Lower leg skin (tissue), 4 donors: ENCODE results near the gene ASIC2. TPM values are rescaled to one million over a fixed set of nuclear protein-coding genes. Genes with fewer than 3 reads are reported as not detected.

ENCODE experiments used
- DNase-seq, 2 donors: peaks; one replicate each; pipeline ENCODE4 v3.0.0-alpha.2; 2019; ENCODE audit warnings: low spot score in 2 of 2
- H3K4me3 ChIP-seq: fragments of 200-600 bp; sonication (generic); 2 replicates; pipeline ENCODE4 v1.5.1; 2017; ENCODE audit warnings: mild to moderate bottlenecking, low read depth; ENCODE audit not compliant: poor library complexity, severe bottlenecking
- POLR2A ChIP-seq, 2 donors: fragments of 450-650 bp; IDR thresholded peaks; one replicate each; pipeline ENCODE4 v1.6.1; 2016 to 2017; ENCODE audit warnings: antibody characterized with exemption in 2 of 2, mild to moderate bottlenecking in 1 of 2, moderate library complexity in 1 of 2
- WGBS, 2 donors: methylation state at CpG; one replicate each; pipeline ENCODE4 v1.1.5; 2018; 5-methylcytosine and 5-hydroxymethylcytosine counted together
- intact Hi-C: fragments of 100-400 bp; cut with DNase I; formaldehyde crosslinking; loops from one replicate; pipeline ENCODE4 v1.15.0; 2023; ENCODE audit warnings: low total_unique reads
- total RNA-seq, 4 donors: library from RNA; depleted of rRNA; stranded (reverse); fragments of >200 nt; gene quantifications; one replicate each; pipeline ENCODE4 v1.1.0, GENCODE V29; 2016
- TF ChIP-seq, protein P1 (sequence below), 3 donors: fragments of 450-650 bp; IDR thresholded peaks; one replicate each; pipeline ENCODE4 v1.5.1; 2016; ENCODE audit warnings: antibody characterized with exemption in 3 of 3, mild to moderate bottlenecking in 3 of 3, moderate library complexity in 2 of 3

The ASIC2 gene
- total RNA-seq, 4 donors from 2014 or later, result 0.21 TPM; not detected in 3

DNA sequence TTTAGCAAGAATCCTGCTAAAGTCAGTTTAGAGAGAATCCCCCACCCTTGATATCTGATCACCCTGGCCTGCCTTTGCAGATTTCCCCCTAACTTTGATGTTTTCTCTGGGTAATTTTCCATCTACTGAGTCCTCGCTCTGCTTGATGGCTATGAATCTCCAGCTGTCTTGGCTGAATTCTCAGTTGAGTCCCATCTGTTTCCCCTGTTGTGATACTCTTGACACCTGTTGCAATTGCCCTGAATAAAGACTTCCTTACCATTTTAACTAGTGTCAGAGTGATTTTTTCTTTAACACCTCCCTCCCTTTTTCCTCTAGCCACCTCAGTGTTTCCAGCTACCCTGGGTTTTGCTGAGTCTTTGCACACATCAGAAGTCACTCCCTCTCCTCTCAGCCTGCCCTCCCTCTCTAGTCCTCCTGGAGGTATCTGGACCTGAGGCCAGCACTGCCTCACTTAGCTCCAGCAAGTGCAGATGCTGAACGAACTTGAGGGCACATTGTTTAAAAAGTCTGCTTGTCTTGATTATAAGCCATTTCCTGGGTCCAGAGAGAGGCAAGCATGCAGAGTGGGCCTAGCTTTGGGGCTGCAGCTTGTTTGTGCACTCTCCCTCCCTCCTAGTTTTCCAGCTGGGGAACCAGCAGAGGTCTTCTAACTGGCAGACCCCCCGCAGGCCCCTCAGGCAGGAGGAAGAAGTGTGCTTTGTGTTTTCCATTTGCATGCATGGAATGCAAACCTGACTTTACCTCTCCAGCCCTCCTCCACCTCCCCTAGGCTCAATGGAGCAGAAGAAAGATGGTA lies 268.2 kb downstream of the ASIC2 start:
- no peak overlapping the region for H3K4me3 ChIP-seq
- DNase-seq, result no peak
- intact Hi-C loops, result no loop called here
- TF ChIP-seq, protein P1, sequence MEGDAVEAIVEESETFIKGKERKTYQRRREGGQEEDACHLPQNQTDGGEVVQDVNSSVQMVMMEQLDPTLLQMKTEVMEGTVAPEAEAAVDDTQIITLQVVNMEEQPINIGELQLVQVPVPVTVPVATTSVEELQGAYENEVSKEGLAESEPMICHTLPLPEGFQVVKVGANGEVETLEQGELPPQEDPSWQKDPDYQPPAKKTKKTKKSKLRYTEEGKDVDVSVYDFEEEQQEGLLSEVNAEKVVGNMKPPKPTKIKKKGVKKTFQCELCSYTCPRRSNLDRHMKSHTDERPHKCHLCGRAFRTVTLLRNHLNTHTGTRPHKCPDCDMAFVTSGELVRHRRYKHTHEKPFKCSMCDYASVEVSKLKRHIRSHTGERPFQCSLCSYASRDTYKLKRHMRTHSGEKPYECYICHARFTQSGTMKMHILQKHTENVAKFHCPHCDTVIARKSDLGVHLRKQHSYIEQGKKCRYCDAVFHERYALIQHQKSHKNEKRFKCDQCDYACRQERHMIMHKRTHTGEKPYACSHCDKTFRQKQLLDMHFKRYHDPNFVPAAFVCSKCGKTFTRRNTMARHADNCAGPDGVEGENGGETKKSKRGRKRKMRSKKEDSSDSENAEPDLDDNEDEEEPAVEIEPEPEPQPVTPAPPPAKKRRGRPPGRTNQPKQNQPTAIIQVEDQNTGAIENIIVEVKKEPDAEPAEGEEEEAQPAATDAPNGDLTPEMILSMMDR (IDR thresholded peaks at IDR 0.05), result no peak
- TF ChIP-seq POLR2A (IDR thresholded peaks at IDR 0.05), result no peak
- 79 to 80% methylated on average over 3 of the region's 3 CpGs for WGBS, 2 donors

- WGBS, 2 donors, result 89 to 95% methylated on average over 3 of the region's 3 CpGs
- no peak overlapping the region for H3K4me3 ChIP-seq
- DNase-seq, result no peak
- no peak for TF ChIP-seq POLR2A (IDR thresholded peaks at IDR 0.05)
- TF ChIP-seq, protein P1 (IDR thresholded peaks at IDR 0.05), result no peak
- intact Hi-C loops, result no loop called here
Measured at GRCh38 chr17:33023790-33024189, 269.3 kb downstream of the ASIC2 start.

DNA sequence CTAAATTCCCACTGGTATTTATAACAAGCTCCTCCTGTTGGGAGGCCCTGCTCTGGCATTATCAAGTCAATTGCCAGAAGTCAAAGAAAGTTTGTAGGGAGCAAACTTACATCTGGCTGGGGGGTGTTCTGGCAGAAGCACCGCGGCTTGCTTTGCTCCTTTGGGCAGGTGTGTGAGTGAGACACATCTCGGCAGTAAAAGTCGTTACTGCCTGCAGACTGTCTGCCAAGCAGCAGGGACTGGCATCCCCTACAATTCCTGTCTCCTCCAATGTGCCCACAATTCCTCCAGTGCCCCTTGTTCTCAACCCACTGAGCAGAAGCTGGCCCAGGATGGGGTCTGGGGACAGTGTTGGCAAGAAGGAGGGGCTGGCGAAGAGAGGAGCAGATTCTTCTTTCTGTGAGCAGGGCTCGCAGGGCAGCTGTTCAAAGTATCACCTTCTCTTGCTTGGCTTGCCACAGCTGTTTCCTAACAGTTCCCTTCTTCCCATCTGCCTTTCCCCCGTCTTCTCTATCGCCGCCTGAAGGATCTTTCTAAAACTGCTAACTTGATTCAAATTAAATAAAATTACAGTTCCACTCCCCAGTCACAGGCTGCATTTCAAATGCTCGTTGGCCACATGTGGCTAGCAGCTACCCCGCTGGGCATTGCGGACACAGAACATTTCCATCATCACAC lies 271.2 kb downstream of the ASIC2 start:
- H3K4me3 ChIP-seq, result no peak overlapping the region
- DNase-seq, result no peak
- intact Hi-C loops, result no loop called here
- TF ChIP-seq, protein P1 (IDR thresholded peaks at IDR 0.05), result no peak
- TF ChIP-seq POLR2A (IDR thresholded peaks at IDR 0.05), result no peak
- 58 to 67% methylated on average over 12 of the region's 12 CpGs for WGBS, 2 donors

- H3K4me3 ChIP-seq, result no peak overlapping the region
- DNase-seq, result no peak
- TF ChIP-seq POLR2A (IDR thresholded peaks at IDR 0.05), result no peak
- TF ChIP-seq, protein P1 (IDR thresholded peaks at IDR 0.05), result no peak
- intact Hi-C loops, result no loop called here
- WGBS, 2 donors, result 90% methylated on average over 17 of the region's 17 CpGs
Measured at GRCh38 chr17:33019161-33019890, 273.8 kb downstream of the ASIC2 start.

DNA sequence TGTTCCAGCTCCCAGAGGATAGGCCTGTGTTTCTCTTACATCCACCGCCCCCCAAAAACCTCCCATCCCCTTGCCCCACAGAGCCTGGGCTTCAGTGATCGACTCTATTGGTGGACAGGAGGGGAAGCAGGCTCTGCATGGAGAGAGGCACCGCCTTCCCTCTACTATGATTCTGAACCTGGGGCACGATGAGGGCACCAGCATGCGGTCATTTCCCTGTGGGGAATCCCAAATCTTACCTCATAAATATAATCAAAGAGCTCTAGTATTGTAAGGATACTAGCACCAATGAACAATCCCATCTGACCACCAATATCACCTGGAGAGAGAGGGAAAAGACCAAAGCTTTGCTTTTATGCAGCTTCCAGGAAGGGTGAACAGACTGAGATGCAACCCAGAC lies 275.7 kb downstream of the ASIC2 start:
- intact Hi-C loops, result no loop called here
- TF ChIP-seq, protein P1 (IDR thresholded peaks at IDR 0.05), result no peak
- no peak for TF ChIP-seq POLR2A (IDR thresholded peaks at IDR 0.05)
- DNase-seq, result no peak
- H3K4me3 ChIP-seq, result no peak overlapping the region
- WGBS, 2 donors, result 94 to 96% methylated on average over 5 of the region's 5 CpGs
